HCT116 (cell line): ENCODE measurements around the gene BBS9. TPM values are rescaled to one million over a fixed set of nuclear protein-coding genes. Genes with fewer than 3 reads are reported as not detected.

Experiments
- ATAC-seq: fragments of 200-7000 bp; cut with Tn5 transposase; 2 replicates; pipeline ENCODE4 v1.9.1; 2020; ENCODE audit warnings: mild to moderate bottlenecking, moderate library complexity
- BruUV-seq: library from RNA; stranded (reverse); fragments of 400-500 nt; replicated peaks from 2 replicates; lab custom pipeline; 2021; lab: Mats Ljungman, UMichigan
- CTCF ChIA-PET: fragments of 300-600 bp; sonication (Branson Sonifier 250); formaldehyde crosslinking; loops from one replicate; lab custom pipeline; 2021; ENCODE audit warnings: antibody characterized with exemption; lab: Charles Lee
- POLR2A ChIA-PET: fragments of 300-600, 350-600 bp; sonication (Branson Sonifier 250); formaldehyde crosslinking; loops from one replicate; lab custom pipeline; 2021; ENCODE audit warnings: antibody characterized with exemption; lab: Charles Lee
- RAD21 ChIA-PET, 2 experiments: fragments of 300-600 bp; sonication (Branson Sonifier 250); formaldehyde crosslinking; loops; one replicate each; lab custom pipeline; 2023; ENCODE audit warnings: low total read pairs in 2 of 2; ENCODE audit not compliant: uncharacterized antibody in 2 of 2, unreplicated experiment in 2 of 2, low non-redundant PET in 1 of 2; lab: Charles Lee
- DNase-seq: peaks from one replicate; pipeline ENCODE4 v3.0.0-alpha.2; 2010; ENCODE audit warnings: low read depth, low spot score
- H2AFZ ChIP-seq: fragments of 200-600 bp; shearing (Covaris generic), sonication (generic); 2 replicates; pipeline ENCODE4 v1.6.1; 2017; ENCODE audit warnings: low read depth, mixed run types, mixed read lengths, antibody characterized with exemption, low read length; ENCODE audit not compliant: poor library complexity, severe bottlenecking
- H3K27ac ChIP-seq: 2 replicates; pipeline ENCODE4 v1.5.1; 2012; ENCODE audit warnings: low read depth, low read length
- H3K27me3 ChIP-seq: fragments of 200-600 bp; sonication (generic); 2 replicates; pipeline ENCODE4 v1.6.1; 2016; ENCODE audit warnings: mixed run types, low read length, mixed read lengths; ENCODE audit not compliant: insufficient read depth
- H3K36me3 ChIP-seq, 2 experiments: fragments of 200-500 bp in 1 of 2; fragments of 200-600 bp in 1 of 2; sonication (Bioruptor generic) in 1 of 2; sonication (generic) in 1 of 2; 2 replicates each; pipeline versions ENCODE4 v1.5.1 to v1.6.1; 2014 to 2016; ENCODE audit warnings: low read length in 2 of 2, inconsistent platforms in 1 of 2, mixed read lengths in 1 of 2, mixed run types in 1 of 2; ENCODE audit not compliant: insufficient read depth in 2 of 2, control insufficient read depth in 1 of 2
- H3K4me1 ChIP-seq, 2 experiments: fragments of 200-600 bp in 1 of 2; sonication (generic) in 1 of 2; 2 replicates each; pipeline versions ENCODE4 v1.5.1 to v1.6.1; 2012 to 2017; ENCODE audit warnings: low read length in 2 of 2, inconsistent platforms in 1 of 2, mild to moderate bottlenecking in 1 of 2, mixed read lengths in 1 of 2, mixed run types in 1 of 2, moderate library complexity in 1 of 2; ENCODE audit not compliant: insufficient read depth in 2 of 2, control insufficient read depth in 1 of 2
- H3K4me2 ChIP-seq: fragments of 200-600 bp; sonication (generic); 2 replicates; pipeline ENCODE4 v1.6.1; 2017; ENCODE audit warnings: mixed run types, low read length, mixed read lengths
- H3K4me3 ChIP-seq, 2 experiments: fragments of 200-600 bp in 1 of 2; sonication (generic) in 1 of 2; replicated peaks in 1 of 2; 2 replicates each; pipeline ENCODE4 v1.5.1; 2011 to 2016; ENCODE audit warnings: low read length in 2 of 2, control low read depth in 1 of 2, low read depth in 1 of 2, mild to moderate bottlenecking in 1 of 2, mixed read lengths in 1 of 2, mixed run types in 1 of 2
- H3K79me2 ChIP-seq: fragments of 200-600 bp; sonication (generic); 2 replicates; pipeline ENCODE4 v1.6.1; 2017; ENCODE audit warnings: mild to moderate bottlenecking, mixed run types, low read length, moderate library complexity, mixed read lengths; ENCODE audit not compliant: insufficient read depth
- H3K9ac ChIP-seq: fragments of 200-600 bp; sonication (generic); 2 replicates; pipeline ENCODE4 v1.6.1; 2016; ENCODE audit warnings: low read length, mixed read lengths
- H3K9me2 ChIP-seq: fragments of 200-600 bp; sonication (generic), shearing (Covaris generic); 2 replicates; pipeline ENCODE4 v1.6.1; 2017; ENCODE audit warnings: mixed run types, mild to moderate bottlenecking, moderate library complexity; ENCODE audit not compliant: insufficient read depth
- H3K9me3 ChIP-seq, 2 experiments: fragments of 200-500 bp in 1 of 2; fragments of 200-600 bp in 1 of 2; sonication (Bioruptor generic) in 1 of 2; sonication (generic) in 1 of 2; 2 replicates each; pipeline ENCODE4 v1.6.1; 2014 to 2017; ENCODE audit warnings: low read length in 2 of 2, mixed read lengths in 2 of 2, inconsistent platforms in 1 of 2, low read depth in 1 of 2, mild to moderate bottlenecking in 1 of 2, mixed run types in 1 of 2, moderate library complexity in 1 of 2; ENCODE audit not compliant: control insufficient read depth in 1 of 2, insufficient read depth in 1 of 2
- H4K20me1 ChIP-seq: fragments of 200-600 bp; sonication (generic), shearing (Covaris generic); 2 replicates; pipeline ENCODE4 v1.6.1; 2017; ENCODE audit warnings: mixed run types, mild to moderate bottlenecking, moderate library complexity; ENCODE audit not compliant: insufficient read depth
- CBX3 ChIP-seq: IDR thresholded peaks from 2 replicates; pipeline ENCODE4 v1.6.1; 2012; ENCODE audit warnings: low read depth
- CTCF ChIP-seq, 3 experiments: fragments of 200-600 bp in 1 of 3; sonication (generic) in 1 of 3; IDR thresholded peaks in 2 of 3; conservative IDR thresholded peaks in 1 of 3; 2 replicates each; pipeline ENCODE4 v1.5.1; 2012 to 2017; ENCODE audit warnings: low read depth in 2 of 3, low read length in 2 of 3, antibody characterized with exemption in 1 of 3, borderline replicate concordance in 1 of 3, control low read depth in 1 of 3, mild to moderate bottlenecking in 1 of 3, mixed read lengths in 1 of 3, mixed run types in 1 of 3, moderate library complexity in 1 of 3; ENCODE audit not compliant: insufficient read depth in 1 of 3
- EGR1 ChIP-seq: IDR thresholded peaks from 2 replicates; pipeline ENCODE4 v1.6.1; 2012; ENCODE audit warnings: low read depth
- EZH2 ChIP-seq: fragments of 200-600 bp; sonication (generic); IDR thresholded peaks from 2 replicates; pipeline ENCODE4 v1.6.1; 2017; ENCODE audit warnings: antibody characterized with exemption, mixed run types
- EZH2phosphoT487 ChIP-seq: fragments of 200-600 bp; IDR thresholded peaks from 2 replicates; pipeline ENCODE4 v1.6.1; 2018; ENCODE audit warnings: antibody characterized with exemption, borderline replicate concordance
- JUND ChIP-seq: IDR thresholded peaks from 2 replicates; pipeline ENCODE4 v1.6.1; 2012
- POLR2AphosphoS5 ChIP-seq: IDR thresholded peaks from 2 replicates; pipeline ENCODE4 v1.6.1; 2011; ENCODE audit warnings: mild to moderate bottlenecking, low read depth, low read length, moderate library complexity
- REST ChIP-seq: IDR thresholded peaks from 2 replicates; pipeline ENCODE4 v1.6.1; 2012; ENCODE audit warnings: low read depth
- SIN3A ChIP-seq: IDR thresholded peaks from 2 replicates; pipeline ENCODE4 v1.6.1; 2012; ENCODE audit warnings: low read depth
- SRF ChIP-seq: IDR thresholded peaks from 2 replicates; pipeline ENCODE4 v1.6.1; 2012; ENCODE audit warnings: low read depth
- YY1 ChIP-seq: IDR thresholded peaks from 2 replicates; pipeline ENCODE4 v1.6.1; 2011; ENCODE audit warnings: low read length, low read depth, moderate library complexity, mild to moderate bottlenecking; ENCODE audit not compliant: insufficient replicate concordance; ENCODE audit errors: extremely low read depth
- ZNF274 ChIP-seq: fragments of 200-500 bp; sonication (Bioruptor generic); IDR thresholded peaks from 2 replicates; pipeline ENCODE4 v1.6.1; 2014; ENCODE audit warnings: mild to moderate bottlenecking, low read depth, low read length, inconsistent platforms
- intact Hi-C: fragments of 100-400 bp; cut with micrococcal nuclease; formaldehyde crosslinking; loops from 2 replicates; pipeline ENCODE4 v1.10.0; 2022
- total RNA-seq: library from RNA; stranded (reverse); gene quantifications from one replicate; pipeline ENCODE4 v1.2.1, GENCODE V29; 2021; ENCODE audit not compliant: unreplicated experiment

Gene BBS9
- total RNA-seq, 1 experiment from 2014 or later: 7.1 TPM

DNA sequence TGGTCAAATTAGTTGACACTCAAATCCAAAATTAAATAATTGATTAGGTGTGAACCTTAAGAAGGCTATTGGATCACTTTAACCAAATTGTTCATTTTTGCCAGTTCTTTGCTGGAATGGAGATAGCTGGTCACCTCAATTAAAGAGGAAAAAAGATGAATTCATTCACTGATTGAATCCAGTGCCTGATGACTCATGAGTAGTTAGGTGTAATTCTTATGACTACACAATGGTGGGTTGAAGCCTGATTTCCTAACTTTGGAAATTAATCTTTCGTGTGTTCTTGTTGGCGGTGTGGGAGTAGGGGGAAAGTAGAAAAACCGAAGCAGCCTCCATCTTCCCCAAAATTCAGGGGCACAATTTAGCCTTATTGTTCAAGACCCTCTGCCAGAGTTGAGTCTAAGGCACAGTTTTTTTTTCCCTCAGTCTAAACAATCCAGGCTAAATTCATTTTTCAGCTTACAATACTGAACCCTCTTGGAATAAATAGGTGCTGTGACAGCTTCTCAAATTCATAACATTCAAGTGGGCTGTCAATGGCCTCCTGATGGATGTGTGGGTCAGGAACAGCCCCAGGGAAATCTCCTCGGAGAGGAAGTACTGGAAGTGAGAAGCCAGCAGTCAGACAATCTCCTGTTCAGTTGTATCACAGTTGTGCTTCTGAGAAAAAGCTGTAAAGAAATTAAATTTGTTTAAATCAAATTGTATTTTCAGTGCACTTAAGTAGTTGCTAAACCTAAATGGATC is 356.6 kb downstream of the BBS9 start (continued):
- no peak for TF ChIP-seq SRF
- TF ChIP-seq POLR2AphosphoS5: no peak
- TF ChIP-seq JUND: no peak
- TF ChIP-seq REST: no peak
- no peak for TF ChIP-seq EZH2
- no peak for TF ChIP-seq SIN3A

DNA sequence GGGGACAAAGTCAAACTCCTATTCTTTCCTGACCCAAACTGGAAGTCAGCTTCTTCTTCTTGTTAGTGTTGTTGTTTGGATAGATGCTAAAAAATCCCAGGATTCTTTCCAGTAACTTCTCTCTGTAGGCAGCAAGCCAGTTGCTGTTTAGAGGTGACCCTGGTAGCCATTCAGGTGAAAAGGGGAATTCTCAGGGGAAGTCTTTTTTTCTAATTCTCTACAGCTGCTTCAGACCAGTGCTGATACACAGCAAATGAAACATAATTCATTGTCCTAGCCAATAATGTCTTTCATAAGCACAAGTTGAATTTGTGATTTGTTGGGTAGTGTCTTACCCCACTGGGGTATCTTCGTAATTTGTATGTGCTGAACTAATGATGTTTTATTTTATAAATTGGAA is 357.3 kb downstream of the BBS9 start:
- H3K27me3 ChIP-seq: no peaks in the 10 kb centered on the region
- H3K9me3 ChIP-seq: no peaks in the 10 kb centered on the region
- no peaks in the 10 kb centered on the region for H3K4me1 ChIP-seq
- ChIA-PET CTCF (no interaction called here), POLR2A (no interaction called here), RAD21 (no interaction called here)
- BruUV-seq: no TSS peak
- no peak for ATAC-seq
- H2AFZ ChIP-seq: no peak overlapping the region
- no peaks in the 10 kb centered on the region for H3K79me2 ChIP-seq
- H4K20me1 ChIP-seq: no peaks in the 10 kb centered on the region
- no peaks in the 10 kb centered on the region for H3K9me2 ChIP-seq
- H3K4me2 ChIP-seq: no peak overlapping the region
- H3K27ac ChIP-seq: no peak overlapping the region
- intact Hi-C loops: no loop called here
- no peak overlapping the region for H3K4me3 ChIP-seq
- no peaks in the 10 kb centered on the region for H3K36me3 ChIP-seq
- no peak overlapping the region for H3K9ac ChIP-seq
- DNase-seq: no peak
- TF ChIP-seq CTCF (IDR thresholded peaks at IDR 0.05 in 2 of 3, conservative IDR thresholded peaks at IDR 0.05 in 1 of 3; ENCODE audit: borderline replicate concordance in 1 of 3, insufficient read depth in 1 of 3, low read depth in 2 of 3, low read length in 2 of 3) (no peak), SIN3A (no peak), REST (no peak), ZNF274 (no peak), YY1 (no peak), EGR1 (no peak), EZH2phosphoT487 (no peak), CBX3 (no peak), SRF (no peak)
